ENCODE measurements around the gene STARD3. TPM values are rescaled to one million over a fixed set of nuclear protein-coding genes. Genes with fewer than 3 reads are reported as not detected.
"Not testable (repeated sequence)": the region's sequence is repeated elsewhere in the genome, so short reads cannot be mapped to it uniquely, and the experiment has no call there.

The STARD3 gene
- 100 to 1,000 TPM; 102 to 212 (median 145) TPM for total RNA-seq

GRCh38 chr17:39636927-39637736, at the start of gene STARD3:
Gene STARD3, plus strand, starts transcription at chr17:39637144. Its CDS starts 16,388 bp downstream, at chr17:39653532.
- Histone ChIP-seq H3K36me3 (no peaks in the 10 kb centered on the region), H3K27me3 (no peaks in the 10 kb centered on the region), H3K4me3 (peak within 1 kb of the TSS; percentile 82 to 89 (median 84)), H3K9me3 (no peaks in the 10 kb centered on the region), H3K27ac (peak within 1 kb of the TSS; percentile 86 to 95 (median 92)), H3K4me1 (peaks cover 5 to 75% (median 18%) of the 10 kb centered on the region in 4 donors)
- peak; percentile 91 to 97 (median 97) for DNase-seq
- peak in 5 of 6 experiments; percentile 14 to 36 (median 20) for TF ChIP-seq CTCF (IDR thresholded peaks at IDR 0.05)
- peak; percentile 53 to 87 for TF ChIP-seq POLR2A (IDR thresholded peaks at IDR 0.05)

GRCh38 chr17:39590180-39590579, 46.8 kb upstream of the STARD3 start:
- not testable (repeated sequence) for H3K27me3 ChIP-seq, DNase-seq

GRCh38 chr17:39591958-39592954, 44.7 kb upstream of the STARD3 start:
- Histone ChIP-seq H3K27ac (no peak overlapping the region), H3K27me3 (peaks cover 0 to 18% of the 10 kb centered on the region in 2 donors), H3K36me3 (no peaks in the 10 kb centered on the region), H3K4me3 (no peak overlapping the region), H3K4me1 (no peaks in the 10 kb centered on the region), H3K9me3 (no peaks in the 10 kb centered on the region)
- TF ChIP-seq POLR2A (IDR thresholded peaks at IDR 0.05): no peak
- no peak for TF ChIP-seq CTCF (IDR thresholded peaks at IDR 0.05)
- DNase-seq: peak in 1 of 3 donors; percentile 59

More at GRCh38 chr17:39590180-39590579, 46.8 kb upstream of the STARD3 start:
- H3K4me1 ChIP-seq, H3K27ac ChIP-seq, H3K4me3 ChIP-seq, H3K36me3 ChIP-seq, H3K9me3 ChIP-seq: not testable (repeated sequence)

- Histone ChIP-seq H3K9me3 (no peaks in the 10 kb centered on the region), H3K4me1 (peaks cover 0 to 3% (median 0%) of the 10 kb centered on the region in 4 donors), H3K27ac (no peak overlapping the region), H3K36me3 (no peaks in the 10 kb centered on the region), H3K4me3 (no peak overlapping the region), H3K27me3 (peaks cover 0 to 29% of the 10 kb centered on the region in 2 donors)
- DNase-seq: no peak
- TF ChIP-seq CTCF (IDR thresholded peaks at IDR 0.05) (no peak), POLR2A (IDR thresholded peaks at IDR 0.05) (no peak)
These were observed 43.6 kb upstream of the STARD3 start for GRCh38 chr17:39593371-39593770.

GRCh38 chr17:39595294-39595693, 41.6 kb upstream of the STARD3 start:
- TF ChIP-seq POLR2A (IDR thresholded peaks at IDR 0.05) (no peak), CTCF (IDR thresholded peaks at IDR 0.05) (no peak)
- peaks cover 0 to 48% of the 10 kb centered on the region in 2 donors for H3K27me3 ChIP-seq
- no peaks in the 10 kb centered on the region for H3K36me3 ChIP-seq
- H3K9me3 ChIP-seq: peaks cover 0 to 4% (median 0%) of the 10 kb centered on the region in 4 donors
- no peak overlapping the region for H3K4me3 ChIP-seq
- DNase-seq: no peak
- H3K27ac ChIP-seq: no peak overlapping the region
- H3K4me1 ChIP-seq: peaks cover 0 to 15% (median 0%) of the 10 kb centered on the region in 4 donors

Measured in Peyer's patch (tissue), 4 donors.